Neural cell (in vitro differentiated cells): Measurements from ENCODE around the gene ALDH1L1. TPM values are rescaled to one million over a fixed set of nuclear protein-coding genes. Genes with fewer than 3 reads are reported as not detected.

Source experiments
- H2AFZ ChIP-seq: fragments of 200-600, 300-800 bp; sonication (generic), shearing (Covaris generic); 2 replicates; pipeline ENCODE4 v1.6.0; 2014; ENCODE audit warnings: low read depth, mild to moderate bottlenecking, antibody characterized with exemption, low read length, moderate library complexity
- H3F3A ChIP-seq: fragments of 200-600 bp; shearing (Covaris generic); 2 replicates; pipeline ENCODE4 v1.6.1; 2016; ENCODE audit warnings: mild to moderate bottlenecking, moderate library complexity, mixed read lengths, antibody characterized with exemption, low read length; ENCODE audit not compliant: insufficient read depth, poor library complexity, severe bottlenecking
- H3K27ac ChIP-seq: fragments of 200-600, 300-800 bp; sonication (generic), shearing (Covaris generic); 2 replicates; pipeline ENCODE4 v1.5.1; 2014; ENCODE audit warnings: mild to moderate bottlenecking, low read length, moderate library complexity
- H3K27me3 ChIP-seq: fragments of 300-800, 200-600 bp; sonication (generic), shearing (Covaris generic); 2 replicates; pipeline ENCODE4 v1.6.0; 2014; ENCODE audit warnings: mild to moderate bottlenecking, low read depth, low read length, moderate library complexity; ENCODE audit not compliant: insufficient read depth
- H3K36me3 ChIP-seq: fragments of 300-800, 200-600 bp; sonication (generic), shearing (Covaris generic); 2 replicates; pipeline ENCODE4 v1.5.1; 2014; ENCODE audit warnings: mild to moderate bottlenecking, antibody characterized with exemption, low read length, moderate library complexity; ENCODE audit not compliant: insufficient read depth
- H3K4me2 ChIP-seq: fragments of 300-800, 200-600 bp; sonication (generic), shearing (Covaris generic); 2 replicates; pipeline ENCODE4 v1.6.0; 2014; ENCODE audit warnings: mild to moderate bottlenecking, low read length
- H3K4me3 ChIP-seq: fragments of 300-800, 200-600 bp; sonication (generic), shearing (Covaris generic); 2 replicates; pipeline ENCODE4 v1.5.1; 2014; ENCODE audit warnings: mild to moderate bottlenecking, low read length, moderate library complexity
- H3K79me2 ChIP-seq: fragments of 200-600 bp; shearing (Covaris generic); replicated peaks from 2 replicates; pipeline ENCODE4 v1.6.0; 2014; ENCODE audit warnings: mild to moderate bottlenecking, low read length, moderate library complexity; ENCODE audit not compliant: insufficient read depth
- H3K9ac ChIP-seq: fragments of 300-800, 200-600 bp; sonication (generic), shearing (Covaris generic); 2 replicates; pipeline ENCODE4 v1.6.1; 2016; ENCODE audit warnings: mild to moderate bottlenecking, low read length, mixed read lengths
- H3K9me2 ChIP-seq: fragments of 200-600 bp; shearing (Covaris generic); 2 replicates; pipeline ENCODE4 v1.6.1; 2016; ENCODE audit warnings: mild to moderate bottlenecking, low read length, mixed read lengths; ENCODE audit not compliant: insufficient read depth
- H3K9me3 ChIP-seq: fragments of 200-600, 300-800 bp; sonication (generic), shearing (Covaris generic); 2 replicates; pipeline ENCODE4 v1.6.1; 2016; ENCODE audit warnings: mild to moderate bottlenecking, mixed run types, low read length, moderate library complexity, mixed read lengths
- H4K20me1 ChIP-seq: fragments of 200-600 bp; shearing (Covaris generic); 2 replicates; pipeline ENCODE4 v1.6.1; 2016; ENCODE audit warnings: mild to moderate bottlenecking, mixed run types; ENCODE audit not compliant: insufficient read depth
- CTCF ChIP-seq: fragments of 450-650 bp; IDR thresholded peaks from 2 replicates; pipeline ENCODE4 v1.5.1; 2014; ENCODE audit warnings: antibody characterized with exemption, mild to moderate bottlenecking, moderate library complexity; ENCODE audit not compliant: poor library complexity, severe bottlenecking
- EP300 ChIP-seq: fragments of 450-650 bp; conservative IDR thresholded peaks from 2 replicates; pipeline ENCODE4 v1.6.1; 2014; ENCODE audit warnings: antibody characterized with exemption, mild to moderate bottlenecking, moderate library complexity; ENCODE audit not compliant: poor library complexity, severe bottlenecking
- EZH2 ChIP-seq: fragments of 200-600, 300-800 bp; shearing (Covaris generic), sonication (generic); IDR thresholded peaks from 2 replicates; pipeline ENCODE4 v1.6.1; 2014; ENCODE audit warnings: antibody characterized with exemption, low read length, borderline replicate concordance, mild to moderate bottlenecking; ENCODE audit not compliant: insufficient read depth, poor library complexity, severe bottlenecking
- MXI1 ChIP-seq: fragments of 450-650 bp; conservative IDR thresholded peaks from 2 replicates; pipeline ENCODE4 v1.6.1; 2014; ENCODE audit warnings: antibody characterized with exemption, mild to moderate bottlenecking; ENCODE audit not compliant: poor library complexity, severe bottlenecking
- POLR2AphosphoS5 ChIP-seq: IDR thresholded peaks from 2 replicates; pipeline ENCODE4 v1.6.1; 2012
- RAD21 ChIP-seq: fragments of 450-650 bp; conservative IDR thresholded peaks from 2 replicates; pipeline ENCODE4 v1.6.1; 2014; ENCODE audit warnings: antibody characterized with exemption, mild to moderate bottlenecking, moderate library complexity
- SMC3 ChIP-seq: fragments of 450-650 bp; conservative IDR thresholded peaks from 2 replicates; pipeline ENCODE4 v1.6.1; 2014; ENCODE audit warnings: antibody characterized with exemption, mild to moderate bottlenecking, moderate library complexity; ENCODE audit not compliant: poor library complexity
- TAF1 ChIP-seq: IDR thresholded peaks from 2 replicates; pipeline ENCODE4 v1.6.1; 2012; ENCODE audit warnings: low read depth
- polyA plus RNA-seq: library from polyadenylated mRNA; depleted of rRNA; stranded (reverse); fragments of >200 nt; gene quantifications from 2 replicates; pipeline ENCODE4 v1.2.3, GENCODE V29; 2014
- TF ChIP-seq, protein P1 (sequence below): IDR thresholded peaks from 2 replicates; pipeline ENCODE4 v1.6.1; 2012; ENCODE audit warnings: borderline replicate concordance

Gene ALDH1L1
- polyA plus RNA-seq, 1 donor from 2014 or later, result not detected

- Histone ChIP-seq H3F3A (no peaks in the 10 kb centered on the region), H3K9ac (no peak overlapping the region), H3K27me3 (no peaks in the 10 kb centered on the region), H3K4me3 (no peak overlapping the region), H3K36me3 (no peaks in the 10 kb centered on the region), H3K27ac (no peak overlapping the region), H3K79me2 (no peaks in the 10 kb centered on the region), H3K4me2 (no peak overlapping the region), H3K9me3 (no peaks in the 10 kb centered on the region), H3K9me2 (no peaks in the 10 kb centered on the region), H2AFZ (no peak overlapping the region), H4K20me1 (no peaks in the 10 kb centered on the region)
- TF ChIP-seq EP300 (no peak), MXI1 (no peak), TAF1 (no peak), SMC3 (no peak), CTCF (no peak), RAD21 (no peak), POLR2AphosphoS5 (no peak), EZH2 (no peak)
- TF ChIP-seq, protein P1, sequence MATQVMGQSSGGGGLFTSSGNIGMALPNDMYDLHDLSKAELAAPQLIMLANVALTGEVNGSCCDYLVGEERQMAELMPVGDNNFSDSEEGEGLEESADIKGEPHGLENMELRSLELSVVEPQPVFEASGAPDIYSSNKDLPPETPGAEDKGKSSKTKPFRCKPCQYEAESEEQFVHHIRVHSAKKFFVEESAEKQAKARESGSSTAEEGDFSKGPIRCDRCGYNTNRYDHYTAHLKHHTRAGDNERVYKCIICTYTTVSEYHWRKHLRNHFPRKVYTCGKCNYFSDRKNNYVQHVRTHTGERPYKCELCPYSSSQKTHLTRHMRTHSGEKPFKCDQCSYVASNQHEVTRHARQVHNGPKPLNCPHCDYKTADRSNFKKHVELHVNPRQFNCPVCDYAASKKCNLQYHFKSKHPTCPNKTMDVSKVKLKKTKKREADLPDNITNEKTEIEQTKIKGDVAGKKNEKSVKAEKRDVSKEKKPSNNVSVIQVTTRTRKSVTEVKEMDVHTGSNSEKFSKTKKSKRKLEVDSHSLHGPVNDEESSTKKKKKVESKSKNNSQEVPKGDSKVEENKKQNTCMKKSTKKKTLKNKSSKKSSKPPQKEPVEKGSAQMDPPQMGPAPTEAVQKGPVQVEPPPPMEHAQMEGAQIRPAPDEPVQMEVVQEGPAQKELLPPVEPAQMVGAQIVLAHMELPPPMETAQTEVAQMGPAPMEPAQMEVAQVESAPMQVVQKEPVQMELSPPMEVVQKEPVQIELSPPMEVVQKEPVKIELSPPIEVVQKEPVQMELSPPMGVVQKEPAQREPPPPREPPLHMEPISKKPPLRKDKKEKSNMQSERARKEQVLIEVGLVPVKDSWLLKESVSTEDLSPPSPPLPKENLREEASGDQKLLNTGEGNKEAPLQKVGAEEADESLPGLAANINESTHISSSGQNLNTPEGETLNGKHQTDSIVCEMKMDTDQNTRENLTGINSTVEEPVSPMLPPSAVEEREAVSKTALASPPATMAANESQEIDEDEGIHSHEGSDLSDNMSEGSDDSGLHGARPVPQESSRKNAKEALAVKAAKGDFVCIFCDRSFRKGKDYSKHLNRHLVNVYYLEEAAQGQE, result no peak
Measured at GRCh38 chr3:126158912-126159454, 21.4 kb downstream of the ALDH1L1 start.

- no peaks in the 10 kb centered on the region for H3K9me3 ChIP-seq
- H3K27me3 ChIP-seq, result no peaks in the 10 kb centered on the region
- H3K27ac ChIP-seq, result no peak overlapping the region
- H3K36me3 ChIP-seq, result no peaks in the 10 kb centered on the region
- no peak overlapping the region for H3K4me3 ChIP-seq
- no peaks in the 10 kb centered on the region for H4K20me1 ChIP-seq
- no peaks in the 10 kb centered on the region for H3K9me2 ChIP-seq
- H3K79me2 ChIP-seq, result no peaks in the 10 kb centered on the region
- TF ChIP-seq, protein P1, result no peak
- TF ChIP-seq EP300, result no peak
- TF ChIP-seq CTCF, result no peak
- no peak for TF ChIP-seq MXI1
- TF ChIP-seq SMC3, result no peak
- no peak for TF ChIP-seq RAD21
- no peak for TF ChIP-seq TAF1
- TF ChIP-seq POLR2AphosphoS5, result no peak
- no peak for TF ChIP-seq EZH2
- no peak overlapping the region for H3K4me2 ChIP-seq
- no peak overlapping the region for H2AFZ ChIP-seq
- no peak overlapping the region for H3K9ac ChIP-seq
- H3F3A ChIP-seq, result no peaks in the 10 kb centered on the region
Measured at GRCh38 chr3:126158016-126158911, 22.1 kb downstream of the ALDH1L1 start.
